OCI-LY7 (cell line): ENCODE data around the gene IRF1. TPM values are rescaled to one million over a fixed set of nuclear protein-coding genes. Genes with fewer than 3 reads are reported as not detected.

Experiments
- BruUV-seq: library from RNA; stranded (reverse); fragments of 400-500 nt; replicated peaks from 2 replicates; lab custom pipeline; 2021; lab: Mats Ljungman, UMichigan
- CTCF ChIA-PET: fragments of 300-600 bp; sonication (Branson Sonifier 250); formaldehyde crosslinking; loops from one replicate; lab custom pipeline; 2022; ENCODE audit warnings: antibody characterized with exemption; ENCODE audit not compliant: unreplicated experiment; lab: Charles Lee
- POLR2A ChIA-PET: fragments of 300-600 bp; sonication (Branson Sonifier 250); formaldehyde crosslinking; loops from one replicate; lab custom pipeline; 2022; ENCODE audit warnings: antibody characterized with exemption; lab: Charles Lee
- DNase-seq: peaks from one replicate; pipeline ENCODE4 v3.0.0-alpha.2; 2015; ENCODE audit warnings: low spot score
- H2AFZ ChIP-seq: fragments of 200-600 bp; sonication (generic), shearing (Covaris generic); 2 replicates; pipeline ENCODE4 v1.6.1; 2014; ENCODE audit warnings: mild to moderate bottlenecking, antibody characterized with exemption, low read length, moderate library complexity
- H3K27ac ChIP-seq: fragments of 200-600 bp; sonication (generic); 2 replicates; pipeline ENCODE4 v1.5.1; 2014; ENCODE audit warnings: mixed run types, low read depth, mild to moderate bottlenecking, moderate library complexity, low read length, inconsistent platforms; ENCODE audit not compliant: poor library complexity, severe bottlenecking
- H3K36me3 ChIP-seq: fragments of 200-600 bp; sonication (generic); 2 replicates; pipeline ENCODE4 v1.6.1; 2014; ENCODE audit warnings: mild to moderate bottlenecking, antibody characterized with exemption, low read length, moderate library complexity, mixed read lengths; ENCODE audit not compliant: insufficient read depth
- H3K4me1 ChIP-seq: fragments of 200-600 bp; sonication (generic); 2 replicates; pipeline ENCODE4 v1.5.1; 2014; ENCODE audit warnings: mild to moderate bottlenecking, low read length; ENCODE audit not compliant: insufficient read depth, poor library complexity, severe bottlenecking
- H3K4me2 ChIP-seq: fragments of 200-600 bp; sonication (generic); 2 replicates; pipeline ENCODE4 v1.6.1; 2014; ENCODE audit warnings: mild to moderate bottlenecking, low read length
- H3K4me3 ChIP-seq: fragments of 200-600 bp; sonication (generic); 2 replicates; pipeline ENCODE4 v1.5.1; 2014; ENCODE audit warnings: mild to moderate bottlenecking, low read depth, low read length; ENCODE audit not compliant: poor library complexity, severe bottlenecking
- H3K79me2 ChIP-seq: fragments of 200-600 bp; sonication (generic); 2 replicates; pipeline ENCODE4 v1.6.1; 2016; ENCODE audit warnings: low read depth, mild to moderate bottlenecking, low read length, moderate library complexity, mixed read lengths; ENCODE audit not compliant: insufficient read depth
- H3K9me2 ChIP-seq: fragments of 200-600 bp; sonication (generic); 2 replicates; pipeline ENCODE4 v1.6.1; 2016; ENCODE audit warnings: mild to moderate bottlenecking, low read length, mixed read lengths; ENCODE audit not compliant: insufficient read depth
- H3K9me3 ChIP-seq: fragments of 200-600 bp; sonication (generic); 2 replicates; pipeline ENCODE4 v1.6.1; 2014; ENCODE audit warnings: mild to moderate bottlenecking, mixed run types, low read length, mixed read lengths
- H4K20me1 ChIP-seq: fragments of 200-600 bp; sonication (generic); 2 replicates; pipeline ENCODE4 v1.6.1; 2014; ENCODE audit warnings: mild to moderate bottlenecking, antibody characterized with exemption, low read length, moderate library complexity, mixed read lengths; ENCODE audit not compliant: insufficient read depth
- CTCF ChIP-seq: fragments of 200-600 bp; sonication (generic); conservative IDR thresholded peaks from 2 replicates; pipeline ENCODE4 v1.5.1; 2014; ENCODE audit warnings: mild to moderate bottlenecking, antibody characterized with exemption, low read length, moderate library complexity, mixed read lengths
- EZH2phosphoT487 ChIP-seq: fragments of 200-600 bp; sonication (generic); IDR thresholded peaks from 2 replicates; pipeline ENCODE4 v1.6.1; 2018; ENCODE audit warnings: low read depth, borderline replicate concordance, mild to moderate bottlenecking, mixed run types, antibody characterized with exemption, low read length, moderate library complexity, mixed read lengths
- intact Hi-C: fragments of 100-400 bp; cut with micrococcal nuclease; formaldehyde crosslinking; loops from one replicate; pipeline ENCODE4 v1.10.0; 2022; ENCODE audit not compliant: unreplicated experiment
- total RNA-seq, 2 experiments: library from RNA; depleted of rRNA in 1 of 2; stranded (reverse); fragments of >200 nt in 1 of 2; shearing (Covaris generic) in 1 of 2; gene quantifications; 2 replicates each; pipeline ENCODE4 v1.2.3, GENCODE V29; 2014 to 2022

The IRF1 gene
- total RNA-seq, 2 experiments from 2014 or later: 24.8 to 39.4 TPM

GRCh38 chr5:132462856-132463745 lies 27.5 kb downstream of the IRF1 start:
- no peaks in the 10 kb centered on the region for H3K79me2 ChIP-seq
- peaks cover 87% of the 10 kb centered on the region for H3K4me1 ChIP-seq
- intact Hi-C loops: no loop called here
- H3K4me3 ChIP-seq: no peak overlapping the region
- no peak overlapping the region for H3K4me2 ChIP-seq
- H3K9me3 ChIP-seq: no peaks in the 10 kb centered on the region
- H2AFZ ChIP-seq: no peak overlapping the region
- H3K27ac ChIP-seq: no peak overlapping the region
- ChIA-PET CTCF (interaction anchor here (0.6 to 0.8 kb wide), 2 partner anchors 9 to 15 kb away, joined by 3 to 5 read pairs; no protein-coding TSS in a partner anchor), POLR2A (interaction anchor here (4.8 kb wide), 1 partner anchor 37 kb away, joined by 49 read pairs; no protein-coding TSS in a partner anchor)
- DNase-seq: no peak
- no peaks in the 10 kb centered on the region for H3K9me2 ChIP-seq
- no TSS peak for BruUV-seq
- no peak for TF ChIP-seq EZH2phosphoT487
- no peak for TF ChIP-seq CTCF
- H4K20me1 ChIP-seq: no peaks in the 10 kb centered on the region
- H3K36me3 ChIP-seq: no peaks in the 10 kb centered on the region

GRCh38 chr5:132462333-132462732 lies 28.2 kb downstream of the IRF1 start:
- Histone ChIP-seq H4K20me1 (no peaks in the 10 kb centered on the region), H3K36me3 (no peaks in the 10 kb centered on the region), H3K4me2 (no peak overlapping the region), H3K79me2 (no peaks in the 10 kb centered on the region), H3K27ac (no peak overlapping the region), H3K4me1 (peaks cover 87% of the 10 kb centered on the region), H3K9me3 (no peaks in the 10 kb centered on the region), H3K4me3 (no peak overlapping the region), H3K9me2 (no peaks in the 10 kb centered on the region), H2AFZ (no peak overlapping the region)
- TF ChIP-seq CTCF (no peak), EZH2phosphoT487 (no peak)
- CTCF ChIA-PET: no interaction called here
- no TSS peak for BruUV-seq
- intact Hi-C loops: no loop called here
- POLR2A ChIA-PET: no interaction called here
- DNase-seq: no peak
